ENCODE measurements around the gene SMIM23.

- TF ChIP-seq EZH2phosphoT487 (IDR thresholded peaks at IDR 0.05), result no peak
- no peak for TF ChIP-seq CTCF (IDR thresholded peaks at IDR 0.05)
Measured at GRCh38 chr5:171776213-171776612, 9.4 kb upstream of the SMIM23 start.

Data from neural progenitor cell (in vitro differentiated cells).